Measurements from ENCODE around the gene ST3GAL4. TPM values are rescaled to one million over a fixed set of nuclear protein-coding genes. Genes with fewer than 3 reads are reported as not detected.

ST3GAL4 gene
- total and polyA plus RNA-seq, 4 donors = 23.6 to 38.3 (median 31.7) TPM

GRCh38 chr11:126329644-126330211 is 25.8 kb upstream of the ST3GAL4 start:
- 88 to 92% methylated on average over 11 of the region's 11 CpGs for WGBS, 2 donors
- H3K27ac ChIP-seq (ENCODE audit: low read depth in 1 of 2, low read length in 1 of 2) = no peak overlapping the region
- no peak for DNase-seq

GRCh38 chr11:126331286-126331685 is 24.2 kb upstream of the ST3GAL4 start:
- no peak overlapping the region for H3K27ac ChIP-seq (ENCODE audit: low read depth in 1 of 2, low read length in 1 of 2)
- no peak for TF ChIP-seq CTCF (IDR thresholded peaks at IDR 0.05; ENCODE audit: control extremely low read depth, extremely low read depth)
- peaks cover 0 to 13% (median 7%) of the 10 kb centered on the region in 4 donors for H3K36me3 ChIP-seq (ENCODE audit: control insufficient read depth in 4 of 4, insufficient read depth in 4 of 4, low read length in 4 of 4)
- peaks cover 0 to 6% (median 0%) of the 10 kb centered on the region in 5 donors for H3K4me1 ChIP-seq (ENCODE audit: control insufficient read depth in 5 of 5, insufficient read depth in 5 of 5, low read length in 5 of 5)
- H3K4me3 ChIP-seq = no peak overlapping the region
- H3K27me3 ChIP-seq (ENCODE audit: control insufficient read depth in 3 of 3, insufficient read depth in 3 of 3, low read length in 2 of 3) = no peaks in the 10 kb centered on the region
- H3K9me3 ChIP-seq (ENCODE audit: control insufficient read depth in 4 of 4, insufficient read depth in 3 of 4, low read length in 3 of 4) = no peaks in the 10 kb centered on the region
- ATAC-seq (ENCODE audit: insufficient read depth, low FRiP score) = no peak
- H3K9ac ChIP-seq (ENCODE audit: insufficient read depth in 1 of 2, low read length in 2 of 2) = no peak overlapping the region
- no peak for DNase-seq
- 97 to 98% methylated on average over 13 of the region's 13 CpGs for WGBS, 2 donors

More at GRCh38 chr11:126329644-126330211, 25.8 kb upstream of the ST3GAL4 start:
- no peak for TF ChIP-seq CTCF (IDR thresholded peaks at IDR 0.05; ENCODE audit: control extremely low read depth, extremely low read depth)
- no peaks in the 10 kb centered on the region for H3K27me3 ChIP-seq (ENCODE audit: control insufficient read depth in 3 of 3, insufficient read depth in 3 of 3, low read length in 2 of 3)
- peaks cover 0 to 10% (median 7%) of the 10 kb centered on the region in 4 donors for H3K36me3 ChIP-seq (ENCODE audit: control insufficient read depth in 4 of 4, insufficient read depth in 4 of 4, low read length in 4 of 4)
- no peak overlapping the region for H3K4me3 ChIP-seq
- no peak for ATAC-seq (ENCODE audit: insufficient read depth, low FRiP score)
- peaks cover 0 to 2% (median 0%) of the 10 kb centered on the region in 5 donors for H3K4me1 ChIP-seq (ENCODE audit: control insufficient read depth in 5 of 5, insufficient read depth in 5 of 5, low read length in 5 of 5)
- H3K9me3 ChIP-seq (ENCODE audit: control insufficient read depth in 4 of 4, insufficient read depth in 3 of 4, low read length in 3 of 4) = no peaks in the 10 kb centered on the region
- no peak overlapping the region for H3K9ac ChIP-seq (ENCODE audit: insufficient read depth in 1 of 2, low read length in 2 of 2)

GRCh38 chr11:126332221-126332711 is 23.2 kb upstream of the ST3GAL4 start:
- Histone ChIP-seq H3K27me3 (ENCODE audit: control insufficient read depth in 3 of 3, insufficient read depth in 3 of 3, low read length in 2 of 3) (no peaks in the 10 kb centered on the region), H3K36me3 (ENCODE audit: control insufficient read depth in 4 of 4, insufficient read depth in 4 of 4, low read length in 4 of 4) (peaks cover 0 to 13% (median 7%) of the 10 kb centered on the region in 4 donors), H3K9me3 (ENCODE audit: control insufficient read depth in 4 of 4, insufficient read depth in 3 of 4, low read length in 3 of 4) (no peaks in the 10 kb centered on the region), H3K4me1 (ENCODE audit: control insufficient read depth in 5 of 5, insufficient read depth in 5 of 5, low read length in 5 of 5) (peaks cover 0 to 12% (median 5%) of the 10 kb centered on the region in 5 donors), H3K4me3 (no peak overlapping the region), H3K9ac (ENCODE audit: insufficient read depth in 1 of 2, low read length in 2 of 2) (no peak overlapping the region), H3K27ac (ENCODE audit: low read depth in 1 of 2, low read length in 1 of 2) (peak overlapping the region in 1 of 2 donors; percentile 23)
- peak; percentile 39 for ATAC-seq (ENCODE audit: insufficient read depth, low FRiP score)
- 74 to 85% methylated on average over 5 of the region's 5 CpGs for WGBS, 2 donors
- no peak for TF ChIP-seq CTCF (IDR thresholded peaks at IDR 0.05; ENCODE audit: control extremely low read depth, extremely low read depth)
- DNase-seq = peak in 1 of 3 donors; percentile 43

All from lung (tissue), 12 donors.